SJSA1 (cell line): ENCODE results near the gene APOC1. TPM values are rescaled to one million over a fixed set of nuclear protein-coding genes. Genes with fewer than 3 reads are reported as not detected.
A peak's percentile ranks its signal among the peaks of the same experiment; 100 is the strongest.
"Not testable (repeated sequence)": the region's sequence is repeated elsewhere in the genome, so short reads cannot be mapped to it uniquely, and the experiment has no call there.

ENCODE experiments used
- DNase-seq, 2 experiments: peaks; one replicate each; pipeline ENCODE4 v3.0.0-alpha.2; 2015 to 2020; ENCODE audit warnings: low spot score in 2 of 2, low read depth in 1 of 2
- H3K27ac ChIP-seq: fragments of 250-450 bp; sonication (Bioruptor Pico); 2 replicates; pipeline ENCODE4 v1.5.1; 2020; ENCODE audit warnings: mild to moderate bottlenecking, moderate library complexity
- H3K27me3 ChIP-seq: fragments of 250-450 bp; sonication (Bioruptor Pico); replicated peaks from 2 replicates; pipeline ENCODE4 v1.5.1; 2020; ENCODE audit warnings: mild to moderate bottlenecking, moderate library complexity
- H3K36me3 ChIP-seq: fragments of 250-450 bp; sonication (Bioruptor Pico); 2 replicates; pipeline ENCODE4 v1.5.1; 2020; ENCODE audit warnings: mild to moderate bottlenecking
- H3K4me1 ChIP-seq: fragments of 250-450 bp; sonication (Bioruptor Pico); replicated peaks from 2 replicates; pipeline ENCODE4 v1.6.1; 2021; ENCODE audit warnings: mild to moderate bottlenecking
- H3K4me3 ChIP-seq: fragments of 250-450 bp; sonication (Bioruptor Pico); 2 replicates; pipeline ENCODE4 v1.5.1; 2020; ENCODE audit warnings: mild to moderate bottlenecking
- H3K9me3 ChIP-seq: fragments of 250-450 bp; sonication (Bioruptor Pico); replicated peaks from 2 replicates; pipeline ENCODE4 v1.5.1; 2020; ENCODE audit warnings: mild to moderate bottlenecking
- total RNA-seq: library from RNA; depleted of rRNA; stranded (reverse); fragments of >200 nt; shearing (Covaris generic); gene quantifications from 2 replicates; pipeline ENCODE4 v1.2.3, GENCODE V29; 2014; rRNA removed

Gene APOC1
- total RNA-seq, result not detected in 2 replicates

DNA sequence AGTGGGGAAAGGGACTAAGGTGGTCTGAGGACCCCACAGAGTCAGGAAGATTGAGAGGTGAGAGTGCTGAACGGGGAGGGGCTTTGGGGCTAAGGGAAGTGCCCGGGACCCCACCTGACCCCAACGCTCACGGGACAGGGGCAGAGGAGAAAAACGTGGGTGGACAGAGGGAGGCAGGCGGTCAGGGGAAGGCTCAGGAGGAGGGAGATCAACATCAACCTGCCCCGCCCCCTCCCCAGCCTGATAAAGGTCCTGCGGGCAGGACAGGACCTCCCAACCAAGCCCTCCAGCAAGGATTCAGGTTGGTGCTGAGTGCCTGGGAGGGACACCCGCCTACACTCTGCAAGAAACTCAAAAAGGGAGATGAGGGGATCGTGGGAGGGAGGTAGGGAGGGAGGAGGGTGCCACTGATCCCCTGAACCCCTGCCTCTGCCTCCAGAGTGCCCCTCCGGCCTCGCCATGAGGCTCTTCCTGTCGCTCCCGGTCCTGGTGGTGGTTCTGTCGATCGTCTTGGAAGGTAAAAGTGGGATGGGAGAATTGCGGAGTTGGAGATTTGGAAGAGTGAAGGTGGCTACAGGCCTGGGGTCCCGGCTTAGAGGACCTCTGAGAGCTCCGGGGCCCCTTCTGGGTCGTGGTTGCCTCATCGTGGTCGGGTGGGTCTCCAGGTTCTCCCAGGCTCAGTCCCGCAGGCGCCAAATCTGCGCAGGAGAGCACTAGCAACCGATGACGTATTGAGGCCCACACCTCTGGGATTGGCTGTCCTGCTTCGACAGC, at the start of gene APOC1:
TSS of gene APOC1 (plus strand) at position 176 of the 774 bp plus-strand sequence. CDS start at position 460, 284 bp downstream.
- DNase-seq, result peak; percentile 82 to 93
- peak within 1 kb of the TSS; percentile 67 for H3K27ac ChIP-seq
- not testable (repeated sequence) for H3K27me3 ChIP-seq, H3K9me3 ChIP-seq, H3K36me3 ChIP-seq
- H3K4me3 ChIP-seq, result peak within 1 kb of the TSS; percentile 50
- H3K4me1 ChIP-seq, result peaks cover 13% of the 10 kb centered on the region

GRCh38 chr19:44865196-44865767, 49.1 kb upstream of the APOC1 start:
- Histone ChIP-seq H3K27me3 (no peaks in the 10 kb centered on the region), H3K9me3 (no peaks in the 10 kb centered on the region), H3K4me1 (peaks cover 51% of the 10 kb centered on the region), H3K36me3 (peaks cover 78% of the 10 kb centered on the region), H3K4me3 (no peak overlapping the region), H3K27ac (no peak overlapping the region)
- no peak for DNase-seq

DNA sequence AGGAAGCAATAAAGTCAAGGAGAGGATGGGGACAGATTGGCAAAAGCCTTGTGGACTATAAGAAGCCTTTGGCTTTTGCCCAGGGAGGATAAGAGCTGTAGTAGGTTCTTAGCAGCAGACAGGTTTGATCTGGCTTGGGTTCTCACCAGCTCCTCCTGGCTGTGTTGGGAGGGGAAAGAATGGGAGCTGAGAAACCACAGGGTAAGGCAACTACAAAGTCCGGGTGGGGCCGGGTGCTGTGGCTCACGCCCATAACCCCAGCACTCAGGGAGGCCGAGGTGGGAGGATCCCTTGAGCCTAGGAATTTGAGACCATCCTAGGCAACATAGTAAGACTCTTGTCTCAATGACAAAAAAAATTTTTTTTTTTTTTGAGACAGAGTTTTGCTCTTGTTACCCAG, 47.7 kb upstream of the APOC1 start:
- DNase-seq, result no peak
- no peaks in the 10 kb centered on the region for H3K9me3 ChIP-seq

GRCh38 chr19:44867578-44867977, 46.8 kb upstream of the APOC1 start:
- no peak for DNase-seq
- no peak overlapping the region for H3K4me3 ChIP-seq
- no peaks in the 10 kb centered on the region for H3K27me3 ChIP-seq
- no peaks in the 10 kb centered on the region for H3K9me3 ChIP-seq
- H3K27ac ChIP-seq, result peak overlapping the region; percentile 99; the same call in 1 of the 2 replicates
- peaks cover 59% of the 10 kb centered on the region for H3K4me1 ChIP-seq
- H3K36me3 ChIP-seq, result peaks cover 81% of the 10 kb centered on the region

More for the DNA sequence above, 47.7 kb upstream of the APOC1 start:
- peak overlapping the region; percentile 33; the same call in 1 of the 2 replicates for H3K27ac ChIP-seq
- peaks cover 59% of the 10 kb centered on the region for H3K4me1 ChIP-seq
- no peak overlapping the region for H3K4me3 ChIP-seq
- H3K36me3 ChIP-seq, result peaks cover 81% of the 10 kb centered on the region
- no peaks in the 10 kb centered on the region for H3K27me3 ChIP-seq

DNA sequence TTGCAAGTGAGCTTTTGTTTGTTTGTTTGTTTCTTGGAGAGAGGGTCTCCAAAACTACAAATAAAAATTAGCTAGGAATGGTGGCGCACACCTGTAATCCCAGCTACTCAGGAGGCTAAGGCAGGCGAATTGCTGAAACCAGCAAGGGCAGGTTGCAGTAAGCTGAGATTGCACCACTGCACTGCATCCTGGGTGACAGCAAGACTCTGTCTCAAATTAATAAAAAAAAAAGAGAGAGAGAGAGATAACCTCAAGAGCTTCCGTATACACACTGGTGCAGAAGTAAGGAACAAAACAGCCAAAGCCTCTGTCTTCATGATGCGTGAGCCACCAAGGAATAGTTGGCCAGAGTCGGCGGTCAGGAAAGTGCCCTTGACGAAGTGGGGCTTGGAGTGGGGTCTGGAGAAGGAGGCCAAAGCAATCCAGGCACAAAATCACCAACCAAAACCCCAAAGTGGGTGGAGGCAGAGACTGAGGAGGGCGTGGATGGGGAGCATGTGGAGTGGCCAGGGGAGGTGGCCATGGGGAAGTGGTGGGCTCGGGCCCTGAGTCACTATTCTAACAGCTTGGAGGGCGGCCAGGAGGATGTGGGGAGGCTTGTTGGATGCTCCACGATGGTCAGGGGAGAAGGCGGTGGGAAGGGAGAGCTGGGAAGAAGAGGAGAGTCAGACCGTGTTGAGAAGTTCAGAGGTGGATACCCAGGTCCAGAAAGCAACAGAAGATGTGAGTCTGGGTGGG, 44.5 kb upstream of the APOC1 start:
- H3K9me3 ChIP-seq, result no peaks in the 10 kb centered on the region
- peak overlapping the region; percentile 50 for H3K27ac ChIP-seq
- H3K36me3 ChIP-seq, result peaks cover 86% of the 10 kb centered on the region
- peak; percentile 85 to 96 for DNase-seq
- H3K27me3 ChIP-seq, result no peaks in the 10 kb centered on the region
- peaks cover 77% of the 10 kb centered on the region for H3K4me1 ChIP-seq
- H3K4me3 ChIP-seq, result no peak overlapping the region

DNA sequence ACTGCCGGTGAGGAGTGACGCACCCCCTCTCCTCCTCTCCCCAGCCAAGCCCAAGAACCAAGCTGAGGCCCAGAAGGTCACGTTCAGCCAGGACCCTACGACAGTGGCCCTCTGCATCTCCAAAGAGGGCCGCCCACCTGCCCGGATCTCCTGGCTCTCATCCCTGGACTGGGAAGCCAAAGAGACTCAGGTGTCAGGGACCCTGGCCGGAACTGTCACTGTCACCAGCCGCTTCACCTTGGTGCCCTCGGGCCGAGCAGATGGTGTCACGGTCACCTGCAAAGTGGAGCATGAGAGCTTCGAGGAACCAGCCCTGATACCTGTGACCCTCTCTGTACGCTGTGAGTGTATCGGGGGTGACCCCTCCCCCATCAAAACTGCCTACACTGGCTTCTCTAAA, 42.6 kb upstream of the APOC1 start:
- Histone ChIP-seq H3K4me1 (peaks cover 80% of the 10 kb centered on the region), H3K9me3 (no peaks in the 10 kb centered on the region), H3K36me3 (peaks cover 83% of the 10 kb centered on the region), H3K27ac (no peak overlapping the region), H3K4me3 (no peak overlapping the region), H3K27me3 (no peaks in the 10 kb centered on the region)
- DNase-seq, result no peak

GRCh38 chr19:44872661-44873060, 41.7 kb upstream of the APOC1 start:
- Histone ChIP-seq H3K36me3 (peaks cover 83% of the 10 kb centered on the region), H3K27me3 (no peaks in the 10 kb centered on the region), H3K4me3 (no peak overlapping the region), H3K9me3 (no peaks in the 10 kb centered on the region), H3K4me1 (peaks cover 78% of the 10 kb centered on the region), H3K27ac (no peak overlapping the region)
- DNase-seq, result no peak

DNA sequence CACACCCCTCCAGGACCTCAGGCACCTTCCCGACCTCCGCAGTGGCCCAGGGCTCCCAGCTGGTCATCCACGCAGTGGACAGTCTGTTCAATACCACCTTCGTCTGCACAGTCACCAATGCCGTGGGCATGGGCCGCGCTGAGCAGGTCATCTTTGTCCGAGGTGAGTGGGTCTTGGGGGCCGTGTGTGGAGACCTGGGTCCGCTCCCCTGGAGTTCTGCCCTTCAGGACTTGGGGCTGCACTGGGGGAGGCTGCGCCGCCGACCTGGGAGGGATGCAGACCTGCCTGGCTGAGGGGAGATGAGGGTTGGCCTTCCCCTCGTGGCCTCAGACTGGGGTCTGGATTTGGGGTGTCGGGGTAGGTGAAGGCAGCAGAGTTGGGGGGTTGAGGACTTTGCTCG, 40.1 kb upstream of the APOC1 start:
- no peak for DNase-seq
- no peaks in the 10 kb centered on the region for H3K9me3 ChIP-seq
- H3K27ac ChIP-seq, result no peak overlapping the region
- no peak overlapping the region for H3K4me3 ChIP-seq
- no peaks in the 10 kb centered on the region for H3K27me3 ChIP-seq
- peaks cover 92% of the 10 kb centered on the region for H3K36me3 ChIP-seq
- H3K4me1 ChIP-seq, result peaks cover 61% of the 10 kb centered on the region

DNA sequence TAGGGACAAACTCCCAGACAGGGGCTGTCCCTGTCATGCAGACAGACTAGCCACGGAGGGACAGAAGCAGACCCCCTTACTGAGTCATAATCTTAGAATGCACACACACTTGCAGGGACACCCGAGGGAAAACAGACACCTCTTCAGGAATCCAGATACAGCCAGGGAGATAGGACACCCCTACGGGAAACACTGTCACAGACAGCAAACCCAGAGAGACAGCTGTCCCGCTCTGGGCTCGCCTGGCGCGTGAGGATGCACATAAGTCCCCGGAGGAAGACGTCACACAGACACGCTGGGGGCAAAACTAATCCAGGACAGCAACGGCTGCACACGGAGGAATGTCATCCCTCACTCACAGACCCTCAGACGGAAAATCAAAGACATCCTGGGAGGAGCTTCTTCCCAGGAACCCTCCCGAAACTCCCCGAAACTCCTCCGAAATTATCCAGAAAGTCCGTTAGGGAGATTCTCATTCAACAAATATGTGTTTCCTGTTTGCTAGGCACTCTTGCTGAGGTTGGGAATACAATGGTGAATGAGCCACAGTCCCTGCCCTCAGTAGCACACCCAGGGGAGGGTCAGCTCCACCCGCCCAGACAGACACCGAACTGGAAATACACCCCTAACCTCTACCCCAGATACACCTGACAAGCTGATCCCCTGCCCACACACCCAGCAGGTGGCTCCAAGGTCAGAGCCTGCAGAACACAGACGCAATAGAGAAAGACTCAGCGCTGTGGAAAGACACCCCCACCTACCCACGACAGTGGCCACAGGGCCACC, 38.5 kb upstream of the APOC1 start:
- no peaks in the 10 kb centered on the region for H3K9me3 ChIP-seq
- peak; percentile 91 to 95 for DNase-seq
- H3K27ac ChIP-seq, result peak overlapping the region; percentile 85
- no peaks in the 10 kb centered on the region for H3K27me3 ChIP-seq
- peaks cover 91% of the 10 kb centered on the region for H3K36me3 ChIP-seq
- H3K4me3 ChIP-seq, result no peak overlapping the region
- H3K4me1 ChIP-seq, result peaks cover 46% of the 10 kb centered on the region

- DNase-seq, result no peak
- H3K4me3 ChIP-seq, result no peak overlapping the region
- H3K27me3 ChIP-seq, result no peaks in the 10 kb centered on the region
- H3K36me3 ChIP-seq, result peaks cover 90% of the 10 kb centered on the region
- H3K27ac ChIP-seq, result peak overlapping the region; percentile 85
- H3K4me1 ChIP-seq, result peaks cover 45% of the 10 kb centered on the region
- no peaks in the 10 kb centered on the region for H3K9me3 ChIP-seq
Measured at GRCh38 chr19:44876930-44877535, 37.4 kb upstream of the APOC1 start.

DNA sequence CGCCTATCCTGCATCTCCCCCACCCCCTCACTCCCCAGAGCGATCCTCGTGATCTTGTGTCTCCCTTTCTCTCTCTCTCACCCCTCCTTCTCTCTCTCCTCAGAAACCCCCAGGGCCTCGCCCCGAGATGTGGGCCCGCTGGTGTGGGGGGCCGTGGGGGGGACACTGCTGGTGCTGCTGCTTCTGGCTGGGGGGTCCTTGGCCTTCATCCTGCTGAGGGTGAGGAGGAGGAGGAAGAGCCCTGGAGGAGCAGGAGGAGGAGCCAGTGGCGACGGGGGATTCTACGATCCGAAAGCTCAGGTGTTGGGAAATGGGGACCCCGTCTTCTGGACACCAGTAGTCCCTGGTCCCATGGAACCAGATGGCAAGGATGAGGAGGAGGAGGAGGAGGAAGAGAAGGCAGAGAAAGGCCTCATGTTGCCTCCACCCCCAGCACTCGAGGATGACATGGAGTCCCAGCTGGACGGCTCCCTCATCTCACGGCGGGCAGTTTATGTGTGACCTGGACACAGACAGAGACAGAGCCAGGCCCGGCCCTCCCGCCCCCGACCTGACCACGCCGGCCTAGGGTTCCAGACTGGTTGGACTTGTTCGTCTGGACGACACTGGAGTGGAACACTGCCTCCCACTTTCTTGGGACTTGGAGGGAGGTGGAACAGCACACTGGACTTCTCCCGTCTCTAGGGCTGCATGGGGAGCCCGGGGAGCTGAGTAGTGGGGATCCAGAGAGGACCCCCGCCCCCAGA, 36.1 kb upstream of the APOC1 start:
- DNase-seq, result no peak
- no peak overlapping the region for H3K4me3 ChIP-seq
- H3K36me3 ChIP-seq, result peaks cover 88% of the 10 kb centered on the region
- peaks cover 52% of the 10 kb centered on the region for H3K4me1 ChIP-seq
- H3K9me3 ChIP-seq, result no peaks in the 10 kb centered on the region
- no peaks in the 10 kb centered on the region for H3K27me3 ChIP-seq
- no peak overlapping the region for H3K27ac ChIP-seq

DNA sequence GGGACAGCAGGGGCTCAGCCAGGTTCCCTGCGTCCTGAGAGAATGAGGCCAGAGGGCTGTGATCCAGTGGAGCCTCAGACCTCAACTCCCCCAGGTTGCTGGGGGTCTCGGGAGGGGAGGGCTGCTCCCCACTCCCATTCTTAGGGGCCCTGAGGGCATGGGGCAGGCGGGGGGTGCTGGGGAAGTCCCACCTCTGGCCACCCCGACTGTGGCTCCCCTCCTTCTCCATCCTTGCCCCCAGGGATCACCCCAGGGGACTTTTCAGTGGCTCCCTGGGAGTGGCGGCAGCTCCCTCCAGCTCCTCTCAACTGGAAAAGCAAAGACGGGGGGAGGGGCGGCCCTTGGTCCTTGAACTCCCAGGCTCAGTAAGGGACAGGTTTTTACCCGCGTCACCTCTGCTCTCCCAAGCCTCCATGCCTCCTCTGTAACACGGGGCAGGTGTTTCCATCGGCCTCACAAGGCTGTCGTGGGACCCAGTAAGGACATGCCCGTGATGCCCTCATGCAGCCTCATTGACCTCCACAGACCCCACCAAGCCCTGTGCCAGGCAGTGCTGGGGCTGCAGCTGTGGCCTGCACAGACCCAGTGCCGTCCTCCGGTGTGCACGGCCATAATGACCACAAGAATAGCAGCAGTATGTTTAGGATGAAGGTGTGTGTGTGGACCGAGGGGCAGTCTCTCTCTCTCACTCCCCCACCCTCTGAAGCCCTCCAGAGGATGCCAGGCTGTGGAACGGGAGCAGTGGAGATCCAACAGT, 34.9 kb upstream of the APOC1 start:
- Histone ChIP-seq H3K9me3 (no peaks in the 10 kb centered on the region), H3K27me3 (no peaks in the 10 kb centered on the region), H3K36me3 (peaks cover 82% of the 10 kb centered on the region), H3K4me1 (peaks cover 50% of the 10 kb centered on the region), H3K27ac (no peak overlapping the region; the same call in 1 of the 2 replicates), H3K4me3 (no peak overlapping the region)
- DNase-seq, result no peak
